Activated CD8-positive, alpha-beta T cell treated with anti-CD3 and anti-CD28 coated beads, Interleukin-2, amount 10 ng/mL, durations not matched to agents 7 days and 5 days (primary cell): ENCODE measurements around the gene EWSR1. TPM values are rescaled to one million over a fixed set of nuclear protein-coding genes. Genes with fewer than 3 reads are reported as not detected.
A peak's percentile ranks its signal among the peaks of the same experiment; 100 is the strongest.

Experiments
- ATAC-seq: fragments of 150-1000 bp; cut with Tn5 transposase; one replicate; pipeline ENCODE4 v1.10.0; 2021; ENCODE audit warnings: moderate library complexity
- CTCF ChIA-PET: fragments of 350-600 bp; sonication (Branson Sonifier 250); formaldehyde crosslinking; loops from one replicate; lab custom pipeline; 2021; ENCODE audit warnings: antibody characterized with exemption; lab: Charles Lee
- POLR2A ChIA-PET: fragments of 350-600 bp; sonication (Branson Sonifier 250); formaldehyde crosslinking; loops from one replicate; lab custom pipeline; 2021; ENCODE audit warnings: antibody characterized with exemption; lab: Charles Lee
- DNase-seq: peaks from one replicate; pipeline ENCODE4 v3.0.0-alpha.2; 2020
- H3K27ac Mint-ChIP-seq: one replicate; pipeline ENCODE4 v1.8.0; 2021; ENCODE audit warnings: mild to moderate bottlenecking, mixed read lengths
- H3K27me3 Mint-ChIP-seq: one replicate; pipeline ENCODE4 v1.8.0; 2021; ENCODE audit warnings: low read depth, mixed read lengths
- H3K36me3 Mint-ChIP-seq: one replicate; pipeline ENCODE4 v1.8.0; 2021; ENCODE audit warnings: low read depth, mixed read lengths
- H3K4me1 Mint-ChIP-seq: one replicate; pipeline ENCODE4 v1.8.0; 2021; ENCODE audit warnings: low read depth, mixed read lengths
- H3K4me3 Mint-ChIP-seq: one replicate; pipeline ENCODE4 v1.8.0; 2021; ENCODE audit warnings: mild to moderate bottlenecking, mixed read lengths
- H3K9me3 Mint-ChIP-seq: one replicate; pipeline ENCODE4 v1.8.0; 2022; ENCODE audit warnings: mixed read lengths; ENCODE audit not compliant: insufficient read depth
- total RNA-seq, 2 experiments: library from RNA; stranded (reverse); gene quantifications; one replicate each; pipeline ENCODE4 v1.2.3, GENCODE V29; 2021

Gene EWSR1
- total RNA-seq, 2 experiments from 2014 or later: 323 to 326 TPM

DNA sequence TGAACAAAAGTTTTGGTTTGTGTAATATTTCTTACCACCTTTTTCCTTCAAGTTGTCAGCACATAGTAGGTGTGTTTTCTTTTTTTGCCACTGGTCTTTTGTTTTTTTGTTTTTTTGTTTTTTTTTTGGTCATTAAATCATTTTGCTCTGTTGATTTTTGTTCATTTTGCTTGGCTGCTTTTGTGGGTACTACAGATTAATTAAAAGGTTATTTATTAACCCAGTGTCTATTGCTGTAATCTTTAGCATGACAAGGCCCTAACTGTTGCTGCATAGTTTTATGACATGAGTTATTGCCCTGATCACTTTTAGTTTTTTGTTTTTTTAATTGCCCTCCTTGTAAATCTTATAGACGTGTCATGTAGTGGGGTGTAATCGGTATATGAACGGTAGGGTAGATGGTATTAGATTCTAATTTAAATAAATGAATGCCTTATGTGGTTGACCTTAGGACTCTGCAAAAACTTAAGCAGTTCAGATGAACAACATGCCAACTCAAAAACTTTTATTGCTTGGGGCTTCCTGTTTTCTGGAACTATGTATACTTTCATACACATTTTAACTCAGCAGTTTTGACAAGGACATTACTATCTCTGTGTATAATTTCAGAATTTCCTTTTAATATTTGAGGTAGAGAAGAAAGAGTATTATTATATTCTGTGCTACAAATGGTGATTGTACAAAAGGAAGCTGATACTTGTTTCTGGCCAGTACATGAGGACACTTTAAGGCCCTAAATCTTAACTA is 7.9 kb downstream of the EWSR1 start:
- CTCF ChIA-PET: interaction anchor here (1.2 kb wide), 1 partner anchor 10 kb away, joined by 3 read pairs; no protein-coding TSS in a partner anchor

DNA sequence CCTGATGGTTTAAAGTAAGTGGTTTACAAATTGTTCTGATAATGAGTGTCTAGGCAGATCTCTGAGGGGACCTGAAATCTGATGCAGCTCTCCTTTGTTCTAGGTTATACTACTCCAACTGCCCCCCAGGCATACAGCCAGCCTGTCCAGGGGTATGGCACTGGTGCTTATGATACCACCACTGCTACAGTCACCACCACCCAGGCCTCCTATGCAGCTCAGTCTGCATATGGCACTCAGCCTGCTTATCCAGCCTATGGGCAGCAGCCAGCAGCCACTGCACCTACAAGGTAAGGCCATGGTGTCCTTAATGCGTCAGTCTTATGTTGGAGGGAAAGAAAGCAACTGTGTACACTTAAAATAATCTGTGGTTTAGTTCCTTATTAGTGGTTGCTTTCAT is 9.9 kb downstream of the EWSR1 start:
- Mint-ChIP-seq H3K27me3 (no peaks in the 10 kb centered on the region), H3K27ac (no peak overlapping the region), H3K4me3 (no peak overlapping the region), H3K4me1 (peaks cover 43% of the 10 kb centered on the region), H3K9me3 (no peaks in the 10 kb centered on the region), H3K36me3 (peaks cover 82% of the 10 kb centered on the region)
- DNase-seq: no peak
- POLR2A ChIA-PET: no interaction called here
- ATAC-seq: no peak
- CTCF ChIA-PET: interaction anchor here (0.8 to 1.0 kb wide), 2 partner anchors 15 to 33 kb away, joined by 3 read pairs; no protein-coding TSS in a partner anchor

More for the DNA sequence above, 7.9 kb downstream of the EWSR1 start:
- Mint-ChIP-seq H3K9me3 (no peaks in the 10 kb centered on the region), H3K27ac (no peak overlapping the region), H3K27me3 (no peaks in the 10 kb centered on the region), H3K4me1 (peaks cover 62% of the 10 kb centered on the region), H3K4me3 (no peak overlapping the region), H3K36me3 (peaks cover 88% of the 10 kb centered on the region)
- ATAC-seq (no peak), DNase-seq (no peak)
- POLR2A ChIA-PET: interaction anchor here (0.8 kb wide), 1 partner anchor 7 kb away, joined by 3 read pairs; no protein-coding TSS in a partner anchor

DNA sequence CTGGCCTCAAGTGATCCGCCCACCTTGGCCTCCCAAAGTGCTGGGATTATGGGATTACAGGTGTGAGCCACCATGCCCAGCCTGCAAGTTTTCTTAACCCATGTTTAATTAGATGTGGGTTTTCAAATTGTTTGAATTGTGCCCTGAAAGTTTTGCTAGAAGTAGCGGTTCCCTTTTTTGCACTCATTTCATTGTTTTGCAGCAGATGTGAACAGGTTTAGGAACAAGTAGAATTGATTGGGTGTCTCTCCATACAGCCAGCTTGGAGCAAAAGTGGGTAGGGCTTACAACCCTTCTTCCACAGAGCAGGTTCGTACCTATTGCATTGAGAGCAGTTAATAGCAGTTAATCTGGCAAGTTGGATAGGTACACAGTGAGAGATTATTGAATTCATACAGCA is 16.1 kb downstream of the EWSR1 start:
- Mint-ChIP-seq H3K4me1 (peaks cover 6% of the 10 kb centered on the region), H3K9me3 (no peaks in the 10 kb centered on the region), H3K36me3 (peaks cover 78% of the 10 kb centered on the region), H3K27me3 (no peaks in the 10 kb centered on the region), H3K4me3 (no peak overlapping the region), H3K27ac (no peak overlapping the region)
- ChIA-PET CTCF (no interaction called here), POLR2A (interaction anchor here (1.1 kb wide), 1 partner anchor 16 kb away, joined by 5 read pairs; the partner anchor contains the start of genes EWSR1 and RHBDD3)
- ATAC-seq: no peak
- DNase-seq: no peak

DNA sequence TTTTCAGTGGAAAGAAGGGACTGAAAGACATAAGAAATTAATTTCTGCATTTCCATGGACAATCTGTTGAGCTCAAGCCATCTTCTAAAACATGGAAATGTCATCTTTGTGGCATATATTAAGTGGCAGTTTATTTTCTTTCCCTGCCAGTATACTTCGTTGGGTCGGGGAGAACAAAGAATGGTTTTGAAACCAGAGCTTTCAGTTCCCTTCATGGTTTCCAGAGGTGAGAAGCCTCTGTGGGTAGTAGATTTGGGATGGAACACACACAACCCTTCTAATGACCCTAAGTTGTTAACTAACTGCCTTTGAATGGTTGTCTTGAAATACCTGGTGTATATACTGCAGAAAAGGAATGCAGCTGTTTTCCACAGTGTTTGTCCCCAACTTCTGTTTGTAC is 20.8 kb downstream of the EWSR1 start:
- no peak for ATAC-seq
- Mint-ChIP-seq H3K9me3 (no peaks in the 10 kb centered on the region), H3K4me1 (peaks cover 5% of the 10 kb centered on the region), H3K27me3 (no peaks in the 10 kb centered on the region), H3K36me3 (peaks cover 83% of the 10 kb centered on the region), H3K4me3 (no peak overlapping the region), H3K27ac (no peak overlapping the region)
- ChIA-PET CTCF (interaction anchor here (0.8 to 1.2 kb wide), 3 partner anchors 8 to 17 kb away, joined by 3 read pairs; no protein-coding TSS in a partner anchor), POLR2A (interaction anchor here (1.0 kb wide), 1 partner anchor 10 kb away, joined by 3 read pairs; no protein-coding TSS in a partner anchor)
- no peak for DNase-seq

DNA sequence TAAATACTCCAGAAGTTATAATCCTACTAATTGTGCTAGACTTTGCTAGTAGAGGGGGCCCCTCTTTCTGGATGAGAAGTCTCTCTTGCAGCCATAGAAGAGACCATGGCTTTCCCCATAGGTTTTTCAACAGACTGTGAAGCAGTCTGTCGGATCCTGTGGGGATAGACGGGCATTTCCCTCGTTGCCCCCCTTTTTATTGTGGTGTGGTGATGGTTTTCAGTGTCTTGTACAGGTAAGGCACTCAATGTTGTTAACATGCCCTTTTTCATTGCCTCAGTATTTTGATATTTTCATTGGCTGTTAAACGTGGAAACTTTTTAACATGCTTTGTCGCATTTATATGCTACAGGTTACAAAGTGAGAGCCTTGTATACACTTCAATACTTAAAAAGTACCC is 22.0 kb downstream of the EWSR1 start:
- H3K4me1 Mint-ChIP-seq: peaks cover 5% of the 10 kb centered on the region
- H3K4me3 Mint-ChIP-seq: no peak overlapping the region
- H3K9me3 Mint-ChIP-seq: no peaks in the 10 kb centered on the region
- H3K36me3 Mint-ChIP-seq: peaks cover 82% of the 10 kb centered on the region
- H3K27me3 Mint-ChIP-seq: no peaks in the 10 kb centered on the region
- CTCF ChIA-PET: no interaction called here
- ATAC-seq: no peak
- no peak overlapping the region for H3K27ac Mint-ChIP-seq
- DNase-seq: no peak
- POLR2A ChIA-PET: no interaction called here

DNA sequence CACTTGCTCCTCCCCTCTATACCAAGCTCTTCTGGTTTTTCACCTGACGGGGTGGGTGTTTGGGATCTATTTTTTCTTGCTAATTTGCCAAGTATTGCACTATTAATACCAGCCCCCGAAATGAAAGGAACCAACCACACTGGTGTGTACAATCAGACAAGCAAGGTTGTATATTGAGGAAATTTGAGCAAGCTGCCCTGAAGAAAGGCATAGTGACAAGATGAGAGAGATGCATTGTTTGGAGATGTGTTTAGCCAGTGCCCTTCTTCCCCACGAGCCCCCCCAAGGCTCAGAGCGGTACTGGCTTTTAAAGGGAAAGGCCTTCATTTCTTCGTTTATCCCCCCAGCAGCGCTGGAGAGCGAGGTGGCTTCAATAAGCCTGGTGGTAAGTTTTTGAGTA is 23.1 kb downstream of the EWSR1 start:
- ChIA-PET POLR2A (no interaction called here), CTCF (no interaction called here)
- Mint-ChIP-seq H3K27ac (no peak overlapping the region), H3K9me3 (no peaks in the 10 kb centered on the region), H3K27me3 (no peaks in the 10 kb centered on the region), H3K4me1 (peaks cover 5% of the 10 kb centered on the region), H3K4me3 (no peak overlapping the region), H3K36me3 (peaks cover 82% of the 10 kb centered on the region)
- ATAC-seq: no peak
- DNase-seq: no peak

DNA sequence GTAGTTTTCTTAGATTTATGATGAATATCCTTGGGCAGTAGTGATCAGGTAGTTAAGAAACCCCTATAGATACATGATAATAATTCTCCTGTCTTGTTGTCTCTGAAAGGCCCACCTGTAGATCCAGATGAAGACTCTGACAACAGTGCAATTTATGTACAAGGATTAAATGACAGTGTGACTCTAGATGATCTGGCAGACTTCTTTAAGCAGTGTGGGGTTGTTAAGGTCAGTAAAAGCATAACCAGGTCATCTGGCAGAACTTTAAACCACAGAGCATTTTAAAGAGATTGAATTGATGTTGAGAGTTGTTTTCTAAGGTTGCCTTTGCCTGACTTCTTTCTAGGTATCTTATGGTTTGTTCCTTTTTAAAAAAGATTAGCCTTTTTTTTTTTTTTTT is 24.3 kb downstream of the EWSR1 start:
- ATAC-seq (no peak), DNase-seq (no peak)
- Mint-ChIP-seq H3K27me3 (no peaks in the 10 kb centered on the region), H3K27ac (peak overlapping the region; percentile 20), H3K9me3 (no peaks in the 10 kb centered on the region), H3K4me1 (peaks cover 5% of the 10 kb centered on the region), H3K4me3 (no peak overlapping the region), H3K36me3 (peaks cover 80% of the 10 kb centered on the region)
- ChIA-PET POLR2A (no interaction called here), CTCF (no interaction called here)

DNA sequence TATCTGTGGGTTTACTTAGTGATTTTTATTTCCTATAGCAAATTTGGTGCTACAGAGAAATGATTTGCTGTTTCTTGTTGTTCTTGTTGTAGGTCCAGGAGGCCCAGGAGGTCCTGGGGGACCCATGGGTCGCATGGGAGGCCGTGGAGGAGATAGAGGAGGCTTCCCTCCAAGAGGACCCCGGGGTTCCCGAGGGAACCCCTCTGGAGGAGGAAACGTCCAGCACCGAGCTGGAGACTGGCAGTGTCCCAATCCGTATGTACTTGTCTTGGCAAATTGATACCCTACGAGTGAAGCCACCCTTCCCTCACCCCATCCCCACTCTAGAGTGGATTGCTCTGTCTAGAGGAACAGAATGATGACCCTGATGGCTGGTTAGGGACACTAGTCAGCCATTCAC is 30.6 kb downstream of the EWSR1 start:
- Mint-ChIP-seq H3K27me3 (no peaks in the 10 kb centered on the region), H3K4me1 (peaks cover 2% of the 10 kb centered on the region), H3K36me3 (peaks cover 64% of the 10 kb centered on the region), H3K27ac (no peak overlapping the region), H3K4me3 (no peak overlapping the region), H3K9me3 (no peaks in the 10 kb centered on the region)
- POLR2A ChIA-PET: no interaction called here
- DNase-seq (no peak), ATAC-seq (no peak)
- CTCF ChIA-PET: no interaction called here

DNA sequence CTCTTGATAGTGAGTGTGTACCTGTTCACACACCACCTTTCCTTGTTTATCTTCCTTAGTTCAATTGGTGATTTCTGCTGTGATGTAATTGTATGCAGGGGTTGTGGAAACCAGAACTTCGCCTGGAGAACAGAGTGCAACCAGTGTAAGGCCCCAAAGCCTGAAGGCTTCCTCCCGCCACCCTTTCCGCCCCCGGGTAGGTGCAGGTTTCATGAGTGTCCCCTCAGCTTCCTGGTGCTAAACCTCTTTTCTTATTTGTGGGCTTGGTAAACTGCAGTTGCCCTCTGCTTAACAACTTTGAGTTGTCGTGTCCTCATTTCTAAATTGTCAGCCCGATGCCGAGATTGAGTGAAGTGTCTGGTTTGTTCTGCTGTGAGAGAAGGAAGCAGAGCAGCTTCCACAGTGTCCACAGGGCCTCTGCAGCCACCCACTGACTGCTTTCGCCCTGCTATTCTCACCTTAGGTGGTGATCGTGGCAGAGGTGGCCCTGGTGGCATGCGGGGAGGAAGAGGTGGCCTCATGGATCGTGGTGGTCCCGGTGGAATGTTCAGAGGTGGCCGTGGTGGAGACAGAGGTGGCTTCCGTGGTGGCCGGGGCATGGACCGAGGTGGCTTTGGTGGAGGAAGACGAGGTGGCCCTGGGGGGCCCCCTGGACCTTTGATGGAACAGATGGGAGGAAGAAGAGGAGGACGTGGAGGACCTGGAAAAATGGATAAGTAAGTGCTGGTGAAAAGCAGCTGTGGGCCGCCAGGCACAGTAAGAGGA is 31.2 kb downstream of the EWSR1 start:
- POLR2A ChIA-PET: no interaction called here
- Mint-ChIP-seq H3K27ac (peak overlapping the region; percentile 16), H3K9me3 (no peaks in the 10 kb centered on the region), H3K4me1 (peaks cover 2% of the 10 kb centered on the region), H3K4me3 (no peak overlapping the region), H3K27me3 (peaks cover 1% of the 10 kb centered on the region), H3K36me3 (peaks cover 59% of the 10 kb centered on the region)
- CTCF ChIA-PET: no interaction called here
- DNase-seq (no peak), ATAC-seq (no peak)

DNA sequence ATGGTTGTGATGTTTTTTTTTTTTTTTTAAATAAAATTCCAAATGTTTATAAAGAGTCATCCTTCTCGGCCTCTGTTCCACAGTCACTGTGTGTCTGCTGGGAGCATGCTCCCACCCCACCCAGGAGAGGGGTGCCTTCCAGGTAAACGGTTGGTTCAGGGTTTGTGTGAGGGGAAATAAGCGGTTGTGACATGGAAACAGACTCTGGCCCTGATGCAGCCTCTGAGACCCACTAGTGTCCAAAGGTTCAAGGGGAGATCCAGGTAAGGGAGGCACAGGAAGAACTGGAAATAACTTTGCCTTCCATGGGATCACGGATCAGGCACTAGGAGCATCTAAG is 32.4 kb downstream of the EWSR1 start:
- Mint-ChIP-seq H3K27ac (no peak overlapping the region), H3K4me3 (no peak overlapping the region), H3K27me3 (peaks cover 7% of the 10 kb centered on the region), H3K9me3 (no peaks in the 10 kb centered on the region), H3K36me3 (peaks cover 51% of the 10 kb centered on the region), H3K4me1 (peaks cover 6% of the 10 kb centered on the region)
- POLR2A ChIA-PET: interaction anchor here (1.0 to 1.7 kb wide), 2 partner anchors 12 to 29 kb away, joined by 4 read pairs; no protein-coding TSS in a partner anchor
- CTCF ChIA-PET: no interaction called here
- ATAC-seq (no peak), DNase-seq (no peak)

DNA sequence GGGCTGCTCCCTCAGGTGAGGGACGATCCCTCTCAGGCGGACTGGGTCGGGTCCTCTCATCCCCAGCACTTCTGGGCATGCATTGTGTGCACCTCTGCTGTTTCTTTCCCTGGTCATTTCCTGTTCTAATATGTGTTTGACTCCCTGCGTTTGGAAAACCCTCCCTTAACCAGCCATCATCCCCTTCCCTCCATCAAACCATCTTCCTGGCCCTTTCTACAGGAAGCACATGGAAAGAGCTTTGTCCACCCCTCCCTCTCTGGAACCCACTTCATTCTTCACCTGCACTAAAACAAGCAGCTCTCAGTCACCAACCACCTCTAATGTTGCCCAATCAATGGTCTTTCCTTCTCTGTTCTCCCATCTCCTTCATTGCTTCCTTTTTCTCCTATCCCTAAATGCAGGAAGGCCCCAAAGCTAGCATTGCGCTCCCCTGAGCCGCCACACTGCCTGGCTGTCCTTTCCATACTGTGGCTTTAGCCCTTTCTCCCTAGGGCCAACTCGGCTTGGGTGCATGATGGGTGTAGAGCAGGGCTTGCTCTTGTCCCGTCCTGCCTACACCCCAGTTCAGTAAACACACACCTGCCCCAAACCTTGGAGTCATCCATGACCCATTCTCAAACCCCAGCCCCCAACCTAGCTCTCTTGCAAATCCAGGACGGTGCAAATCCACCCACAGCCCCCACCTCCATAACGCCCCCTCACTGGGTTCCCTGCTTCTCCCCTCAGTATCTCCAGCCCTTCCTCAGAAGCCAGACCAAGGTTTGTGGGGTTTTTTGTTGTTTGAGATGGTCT is 32.9 kb downstream of the EWSR1 start:
- ChIA-PET POLR2A (interaction anchor here (1.0 to 1.7 kb wide), 2 partner anchors 12 to 30 kb away, joined by 4 read pairs; no protein-coding TSS in a partner anchor), CTCF (no interaction called here)
- no peak for DNase-seq
- peaks cover 9% of the 10 kb centered on the region for H3K27me3 Mint-ChIP-seq
- peak overlapping the region; percentile 37 for H3K27ac Mint-ChIP-seq
- ATAC-seq: no peak
- no peak overlapping the region for H3K4me3 Mint-ChIP-seq
- peaks cover 45% of the 10 kb centered on the region for H3K36me3 Mint-ChIP-seq
- peaks cover 8% of the 10 kb centered on the region for H3K4me1 Mint-ChIP-seq
- no peaks in the 10 kb centered on the region for H3K9me3 Mint-ChIP-seq
